GM12878 (cell line): ENCODE results near the gene CLEC19A. TPM values are rescaled to one million over a fixed set of nuclear protein-coding genes. Genes with fewer than 3 reads are reported as not detected.

Experiments
- ATAC-seq: fragments of 200-7000 bp; cut with Tn5 transposase; 3 replicates; pipeline ENCODE4 v1.9.1; 2020; ENCODE audit warnings: mild to moderate bottlenecking, moderate library complexity
- BruUV-seq: library from RNA; stranded (reverse); fragments of 400-500 nt; replicated peaks from 2 replicates; lab custom pipeline; 2021; lab: Mats Ljungman, UMichigan
- CTCF ChIA-PET: fragments of 300-600 bp; sonication (Branson Sonifier 250); formaldehyde crosslinking; extraction: SDS; loops from one replicate; lab custom pipeline; 2021; ENCODE audit warnings: inconsistent platforms; lab: Yijun Ruan, JAX
- POLR2A ChIA-PET: fragments of 350-600 bp; formaldehyde crosslinking; extraction: SDS; loops from one replicate; lab custom pipeline; 2021; ENCODE audit warnings: inconsistent platforms; lab: Charles Lee
- RAD21 ChIA-PET: fragments of 300-600 bp; sonication (Branson Sonifier 250); formaldehyde crosslinking; loops from one replicate; lab custom pipeline; 2023; ENCODE audit warnings: antibody characterized with exemption; ENCODE audit not compliant: unreplicated experiment; lab: Charles Lee
- SMC1A ChIA-PET: fragments of 300-600 bp; sonication (Branson Sonifier 250); formaldehyde crosslinking; loops from one replicate; lab custom pipeline; 2023; ENCODE audit not compliant: unreplicated experiment, uncharacterized antibody; lab: Charles Lee
- DNase-seq: peaks from one replicate; pipeline ENCODE4 v3.0.0-alpha.2; 2011; ENCODE audit warnings: low read depth, low spot score
- FAIRE-seq: peaks from 3 replicates; lab custom pipeline; 2011; peaks lifted over from hg19 to GRCh38; lab: Jason Lieb, UNC
- H2AFZ ChIP-seq: 2 replicates; pipeline ENCODE4 v1.6.0; 2011; ENCODE audit warnings: low read depth, low read length, control low read depth; ENCODE audit not compliant: control insufficient read depth
- H3K27ac ChIP-seq: 2 replicates; pipeline ENCODE4 v1.5.1; 2011; ENCODE audit warnings: control low read depth; ENCODE audit not compliant: control insufficient read depth, insufficient read depth
- H3K27me3 ChIP-seq, 2 experiments: replicated peaks in 1 of 2; 2 replicates each; pipeline versions ENCODE4 v1.6.0 to v1.6.1; 2011; ENCODE audit warnings: low read length in 1 of 2; ENCODE audit not compliant: control insufficient read depth in 2 of 2, insufficient read depth in 2 of 2
- H3K36me3 ChIP-seq, 2 experiments: 2 replicates each; pipeline ENCODE4 v1.5.1; 2011; ENCODE audit warnings: low read length in 1 of 2; ENCODE audit not compliant: control insufficient read depth in 2 of 2, insufficient read depth in 2 of 2
- H3K4me1 ChIP-seq: 2 replicates; pipeline ENCODE4 v1.6.1; 2011; ENCODE audit warnings: mild to moderate bottlenecking, low read length, moderate library complexity, mixed read lengths; ENCODE audit not compliant: control insufficient read depth, insufficient read depth
- H3K4me2 ChIP-seq: 2 replicates; pipeline ENCODE4 v1.6.0; 2011; ENCODE audit warnings: control low read depth; ENCODE audit not compliant: control insufficient read depth, insufficient read depth
- H3K4me3 ChIP-seq: fragments of 200-600 bp; sonication (generic); 2 replicates; pipeline ENCODE4 v1.5.1; 2016
- H3K79me2 ChIP-seq: 2 replicates; pipeline ENCODE4 v1.6.0; 2011; ENCODE audit warnings: low read length; ENCODE audit not compliant: control insufficient read depth, insufficient read depth
- H3K9ac ChIP-seq: 2 replicates; pipeline ENCODE4 v1.8.0; 2011; ENCODE audit warnings: low read length, control low read depth, mixed read lengths; ENCODE audit not compliant: control insufficient read depth, insufficient read depth
- H3K9me3 ChIP-seq: replicated peaks from 3 replicates; pipeline ENCODE4 v1.5.1; 2011; ENCODE audit warnings: mild to moderate bottlenecking, low read length; ENCODE audit not compliant: control insufficient read depth, insufficient read depth
- H4K20me1 ChIP-seq: 2 replicates; pipeline ENCODE4 v1.6.0; 2011; ENCODE audit not compliant: control insufficient read depth, insufficient read depth
- ATF2 ChIP-seq: IDR thresholded peaks from 2 replicates; pipeline ENCODE4 v1.6.1; 2012; ENCODE audit warnings: low read length, inconsistent platforms
- BCL3 ChIP-seq: IDR thresholded peaks from 2 replicates; pipeline ENCODE4 v1.6.1; 2011; ENCODE audit warnings: borderline replicate concordance, low read depth, mild to moderate bottlenecking, moderate library complexity, low read length; ENCODE audit not compliant: insufficient read depth, poor library complexity, severe bottlenecking
- CHD1 ChIP-seq: IDR thresholded peaks from 2 replicates; pipeline ENCODE4 v1.6.1; 2012; ENCODE audit warnings: low read depth, low read length, improper control_type of control experiment
- HDGF ChIP-seq: fragments of 450-650 bp; IDR thresholded peaks from 2 replicates; pipeline ENCODE4 v1.6.1; 2016; ENCODE audit warnings: antibody characterized with exemption
- MTA2 ChIP-seq: fragments of 450-650 bp; IDR thresholded peaks from 2 replicates; pipeline ENCODE4 v1.6.1; 2016; ENCODE audit warnings: low read depth, mild to moderate bottlenecking, moderate library complexity
- NFYA ChIP-seq: IDR thresholded peaks from 2 replicates; pipeline ENCODE4 v1.6.1; 2011; ENCODE audit warnings: low read depth, mild to moderate bottlenecking, low read length, improper control_type of control experiment, borderline replicate concordance
- PBX3 ChIP-seq: IDR thresholded peaks from 2 replicates; pipeline ENCODE4 v1.6.1; 2011; ENCODE audit warnings: mild to moderate bottlenecking, low read depth, low read length, moderate library complexity; ENCODE audit not compliant: insufficient replicate concordance
- POLR2AphosphoS5 ChIP-seq: IDR thresholded peaks from 2 replicates; pipeline ENCODE4 v1.6.1; 2011; ENCODE audit warnings: mild to moderate bottlenecking, low read length, inconsistent platforms
- SPI1 ChIP-seq: IDR thresholded peaks from 2 replicates; pipeline ENCODE4 v1.6.1; 2011; ENCODE audit warnings: low read depth, mild to moderate bottlenecking, low read length, moderate library complexity, borderline replicate concordance; ENCODE audit not compliant: insufficient read depth
- ZBTB40 ChIP-seq: fragments of 450-650 bp; IDR thresholded peaks from 2 replicates; pipeline ENCODE4 v1.6.1; 2016; ENCODE audit warnings: mild to moderate bottlenecking, moderate library complexity, borderline replicate concordance
- ZSCAN29 ChIP-seq: fragments of 450-650 bp; IDR thresholded peaks from 2 replicates; pipeline ENCODE4 v1.6.1; 2017; ENCODE audit warnings: mild to moderate bottlenecking, moderate library complexity
- WGBS: methylation state at CpG from one replicate; pipeline ENCODE4 v1.1.6; 2016; ENCODE audit warnings: low lambda C conversion rate; ENCODE audit not compliant: insufficient replicate concordance, insufficient coverage; ENCODE audit errors: missing lambda C conversion rate; 5-methylcytosine and 5-hydroxymethylcytosine counted together
- in situ Hi-C: fragments of 300-500 bp; cut with MboI; formaldehyde crosslinking; loops from 9 replicates; pipeline ENCODE4 v1.14.3; 2018; ENCODE audit warnings: mixed read lengths
- intact Hi-C: fragments of 100-400 bp; cut with micrococcal nuclease; formaldehyde crosslinking; loops from one replicate; pipeline ENCODE4 v1.14.2; 2022; ENCODE audit not compliant: unreplicated experiment
- polyA plus RNA-seq, 11 experiments: library from polyadenylated mRNA; depleted of rRNA in 4 of 11; unstranded in 6 of 11; stranded (reverse) in 5 of 11; fragments of >200 nt; fragmentation: Nextera tagmentation in 4 of 11; fragmentation: Illumina TruSeq in 1 of 11; extraction: Ambion mirVana in 4 of 11; extraction: Trizol in 1 of 11; gene quantifications; 1 replicate in 1 of 11; 2 replicates in 10 of 11; pipeline versions ENCODE4 v1.2.1 to v1.2.3, GENCODE V29; 2011 to 2016; ENCODE audit warnings: inconsistent platforms in 2 of 11, missing spikeins in 2 of 11, low read depth in 1 of 11
- total RNA-seq, 4 experiments: library from RNA; depleted of rRNA in 3 of 4; stranded (reverse); fragments of >200 nt in 3 of 4; fragmentation: Illumina TruSeq in 1 of 4; extraction: Trizol in 1 of 4; gene quantifications; 2 replicates each; pipeline versions ENCODE4 v1.2.1 to v1.2.3, GENCODE V29; 2013 to 2021

The CLEC19A gene
- total and polyA plus RNA-seq, 10 of the 15 experiments (the other 5 are each of a cell fraction or from before 2014, with no cell fraction given): 0.03 TPM; not detected in 8

- Histone ChIP-seq H3K4me3 (no peak overlapping the region), H4K20me1 (no peaks in the 10 kb centered on the region), H3K4me1 (no peaks in the 10 kb centered on the region), H2AFZ (no peak overlapping the region), H3K27ac (no peak overlapping the region), H3K9ac (no peak overlapping the region), H3K79me2 (no peaks in the 10 kb centered on the region), H3K27me3 (no peaks in the 10 kb centered on the region), H3K4me2 (no peak overlapping the region), H3K36me3 (no peaks in the 10 kb centered on the region), H3K9me3 (no peaks in the 10 kb centered on the region)
- in situ Hi-C loops: no loop called here
- intact Hi-C loops: no loop called here
- POLR2A ChIA-PET: no interaction called here
- RAD21 ChIA-PET: no interaction called here
- no TSS peak for BruUV-seq
- TF ChIP-seq ATF2: no peak
- no peak for TF ChIP-seq HDGF
- no peak for TF ChIP-seq BCL3
- TF ChIP-seq PBX3: no peak
- TF ChIP-seq MTA2: no peak
- no peak for TF ChIP-seq POLR2AphosphoS5
- TF ChIP-seq SPI1: no peak
- TF ChIP-seq NFYA: no peak
- TF ChIP-seq ZBTB40: no peak
- TF ChIP-seq CHD1: no peak
- no peak for TF ChIP-seq ZSCAN29
- 11% methylated on average over 3 of the region's 3 CpGs for WGBS
- FAIRE-seq: no peak
- DNase-seq: no peak
- SMC1A ChIA-PET: interaction anchor here (0.7 to 1.3 kb wide), 2 partner anchors 16 to 36 kb away, joined by 3 to 4 read pairs; no protein-coding TSS in a partner anchor
- ATAC-seq: no peak
- CTCF ChIA-PET: no interaction called here
These were observed 38.1 kb downstream of the CLEC19A start for GRCh38 chr16:19323596-19323995.
